Glomerular visceral epithelial cell (primary cell): Measurements from ENCODE around the gene INPP4A.
"Not testable (repeated sequence)": the region's sequence is repeated elsewhere in the genome, so short reads cannot be mapped to it uniquely, and the experiment has no call there.

Experiments used
- DNase-seq: peaks from one replicate; pipeline ENCODE4 v3.0.0-alpha.2; 2016; ENCODE audit errors: extremely low spot score

Gene INPP4A

DNA sequence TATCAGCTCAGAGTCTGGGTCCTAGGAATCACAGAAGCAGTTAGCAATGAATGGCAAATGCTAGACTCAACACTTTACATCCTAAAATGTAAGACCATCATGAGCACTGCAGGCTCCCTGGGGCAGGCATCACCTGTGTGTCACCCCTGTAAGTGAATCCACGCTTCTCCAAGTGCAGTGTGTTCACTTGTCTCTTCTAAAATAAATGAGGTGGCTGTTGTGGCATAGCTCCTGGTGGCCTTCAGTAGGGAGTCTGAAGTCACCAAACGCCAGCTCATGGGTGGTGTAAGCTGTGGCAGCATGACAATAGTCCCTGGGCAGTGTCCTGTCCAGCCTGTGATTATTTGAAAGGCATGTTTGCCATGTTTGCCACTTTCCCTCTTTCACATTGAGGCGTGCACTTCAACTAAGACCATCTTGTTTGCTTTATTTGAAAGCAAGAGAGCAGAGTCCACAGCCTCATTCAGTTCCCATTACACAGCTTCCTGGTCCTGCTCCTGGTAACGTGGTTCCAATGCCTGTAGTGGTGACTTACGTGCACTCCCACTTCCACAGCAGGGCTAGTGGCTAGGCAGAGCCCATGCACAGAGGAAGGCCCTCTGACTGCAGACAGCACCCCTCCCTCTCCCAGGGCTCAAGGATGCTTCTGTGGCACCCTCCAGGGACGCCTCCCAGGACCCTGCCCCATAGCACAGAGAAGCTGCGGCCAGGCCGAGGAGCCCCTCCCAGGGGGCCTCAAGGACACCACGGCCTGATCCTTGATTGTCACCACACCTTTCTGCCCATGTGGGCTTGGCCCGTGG is 139.4 kb downstream of the INPP4A start:
- no peak for DNase-seq

DNA sequence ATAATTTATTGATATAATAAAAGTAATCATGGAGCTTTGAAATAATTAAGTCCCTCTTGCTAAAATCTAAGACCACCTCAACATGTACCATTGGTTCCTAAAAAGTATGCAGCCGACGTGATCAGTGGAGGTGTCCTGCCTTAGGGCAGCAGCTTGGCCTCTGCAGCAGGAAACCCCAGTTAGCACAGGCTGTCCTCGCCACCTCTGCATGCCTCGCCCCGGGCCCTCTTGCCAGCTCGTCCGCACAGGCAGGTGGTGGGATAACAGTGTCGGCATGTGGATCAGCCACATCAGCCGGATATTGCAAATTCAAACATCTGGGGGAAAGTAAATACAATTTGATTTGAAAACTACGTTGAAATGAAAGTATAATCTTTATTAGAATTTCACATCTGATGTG is 140.7 kb downstream of the INPP4A start:
- DNase-seq, result no peak

DNA sequence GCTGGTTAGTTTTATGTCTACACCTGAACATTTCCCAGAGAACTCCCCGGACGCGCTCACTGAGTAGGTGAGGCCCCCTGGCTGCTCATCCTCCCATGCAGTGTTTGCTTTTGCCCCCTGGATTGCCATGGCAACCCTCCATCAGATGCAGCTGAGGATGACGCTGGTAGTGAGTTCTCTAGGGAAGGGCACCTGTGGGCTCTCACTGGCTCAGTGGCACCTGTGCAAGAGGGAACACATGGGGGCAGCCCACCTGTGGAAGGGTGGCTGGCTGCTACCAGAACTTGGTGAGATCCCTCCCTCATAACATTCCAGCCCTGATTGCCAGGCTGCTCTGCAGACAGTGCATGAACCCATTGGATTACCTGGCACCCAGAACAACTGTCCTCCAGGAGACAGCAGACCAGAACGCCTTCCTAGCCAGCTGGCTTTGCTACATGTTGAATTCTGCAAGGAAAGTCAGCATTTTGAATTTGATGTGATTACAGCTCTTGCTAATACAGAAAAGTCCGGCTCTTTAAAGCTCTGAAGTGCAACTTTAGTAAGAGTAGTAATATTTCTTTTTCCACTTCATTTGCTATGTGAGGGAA is 142.0 kb downstream of the INPP4A start:
- DNase-seq, result no peak

DNA sequence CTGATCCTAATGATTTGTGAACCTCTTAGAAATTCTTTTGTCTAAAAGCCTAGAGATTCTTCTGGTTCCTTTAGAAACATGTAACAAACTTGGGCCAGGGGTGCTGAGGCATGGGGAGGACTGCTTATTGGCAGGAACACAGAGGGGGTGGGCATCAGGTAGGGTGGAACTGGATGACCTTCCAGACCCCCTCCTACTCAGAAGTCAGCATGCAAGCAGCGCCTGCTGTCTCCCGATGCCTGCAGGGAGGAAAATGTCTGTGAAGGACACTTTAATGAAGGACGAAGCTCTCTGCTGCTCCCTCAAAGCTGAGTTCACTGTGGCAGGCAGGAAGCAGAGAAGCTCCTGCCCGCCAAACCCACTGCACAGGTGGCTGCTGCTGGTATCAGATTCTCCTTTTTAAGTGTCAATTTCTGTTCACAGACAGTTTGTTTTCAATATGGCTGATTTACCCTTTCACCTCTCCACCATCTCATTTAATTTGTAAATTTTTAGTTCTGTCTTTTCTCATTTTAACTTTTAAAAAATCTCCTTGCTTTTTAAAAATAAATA is 144.3 kb downstream of the INPP4A start:
- DNase-seq, result no peak

DNA sequence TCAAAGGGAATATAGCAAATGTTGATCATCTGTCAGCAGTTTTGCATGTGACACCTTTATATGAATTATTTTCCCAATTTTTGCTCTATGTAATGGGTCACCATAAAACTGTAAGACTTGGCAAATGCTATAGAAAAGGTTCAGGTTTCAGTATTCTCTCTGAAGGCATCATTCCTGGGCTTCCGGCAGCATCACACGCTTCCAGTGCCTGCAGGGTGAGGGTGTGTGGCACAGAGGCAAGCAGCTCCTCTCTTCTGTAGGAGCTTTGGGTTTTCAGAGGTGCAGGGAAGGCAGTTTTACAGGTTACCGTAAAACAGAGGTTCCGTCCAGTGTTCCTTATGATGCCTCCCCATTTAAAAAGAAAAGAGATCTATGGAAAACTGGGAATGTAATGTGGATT is 144.8 kb downstream of the INPP4A start:
- no peak for DNase-seq

DNA sequence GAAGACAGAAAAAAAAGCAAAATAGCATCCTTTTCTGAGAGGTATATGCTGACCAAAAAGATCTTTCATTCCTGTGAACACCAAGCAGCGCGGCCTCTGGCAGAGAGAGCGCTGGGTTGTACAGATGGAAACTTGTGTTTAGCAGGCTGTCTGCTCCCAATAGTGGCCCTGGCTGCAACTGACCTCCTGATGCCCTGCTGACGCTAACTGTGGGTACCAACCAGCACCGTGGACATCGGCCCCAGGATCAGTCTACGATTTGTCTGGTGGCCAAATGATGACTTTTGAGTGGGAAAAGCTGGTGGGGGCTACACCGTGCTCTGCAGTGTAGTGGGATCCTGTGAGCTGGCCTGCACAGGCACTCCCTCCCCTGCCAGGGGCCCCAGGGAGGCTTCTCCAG is 147.9 kb downstream of the INPP4A start:
- DNase-seq, result no peak

DNA sequence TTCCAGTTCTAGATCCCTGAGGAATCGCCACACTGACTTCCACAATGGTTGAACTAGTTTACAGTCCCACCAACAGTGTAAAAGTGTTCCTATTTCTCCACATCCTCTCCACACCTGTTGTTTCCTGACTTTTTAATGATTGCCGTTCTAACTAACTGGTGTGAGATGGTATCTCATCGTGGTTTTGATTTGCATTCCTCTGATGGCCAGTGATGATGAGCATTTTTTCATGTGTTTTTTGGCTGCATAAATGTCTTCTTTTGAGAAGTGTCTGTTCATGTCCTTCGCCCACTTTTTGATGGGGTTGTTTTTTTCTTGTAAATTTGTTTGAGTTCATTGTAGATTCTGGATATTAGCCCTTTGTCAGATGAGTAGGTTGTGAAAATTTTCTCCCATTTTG is 150.0 kb downstream of the INPP4A start:
- DNase-seq, result not testable (repeated sequence)

DNA sequence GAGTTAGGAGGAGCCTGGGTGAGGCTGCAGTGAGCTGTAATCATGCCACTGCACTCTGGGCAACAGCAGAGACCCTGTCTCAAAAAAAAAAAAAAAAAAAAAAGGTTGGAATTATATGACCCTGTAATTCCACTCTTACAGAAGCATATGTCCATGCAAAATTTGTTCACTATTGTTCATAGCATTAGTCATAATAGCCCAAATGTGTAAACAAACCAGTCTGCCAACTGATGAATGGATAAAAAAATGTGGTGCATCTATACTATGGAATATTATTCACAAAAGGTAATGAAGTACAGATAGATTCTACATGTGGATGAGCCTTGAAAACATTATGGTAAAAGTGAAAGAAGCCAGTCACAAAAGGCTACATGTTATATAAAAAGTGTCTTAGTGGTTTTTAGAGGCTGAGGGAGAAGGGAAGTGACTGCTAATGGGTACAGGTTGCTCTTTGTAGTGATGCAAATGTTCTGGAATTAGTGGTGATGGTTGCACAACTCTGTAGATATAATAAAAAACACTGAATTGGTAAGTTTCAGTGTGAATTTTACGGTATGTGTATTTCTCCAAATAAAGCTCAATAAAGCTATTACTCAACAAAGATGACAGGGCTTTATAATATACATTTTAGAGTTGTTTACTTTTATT is 154.2 kb downstream of the INPP4A start:
- no peak for DNase-seq

DNA sequence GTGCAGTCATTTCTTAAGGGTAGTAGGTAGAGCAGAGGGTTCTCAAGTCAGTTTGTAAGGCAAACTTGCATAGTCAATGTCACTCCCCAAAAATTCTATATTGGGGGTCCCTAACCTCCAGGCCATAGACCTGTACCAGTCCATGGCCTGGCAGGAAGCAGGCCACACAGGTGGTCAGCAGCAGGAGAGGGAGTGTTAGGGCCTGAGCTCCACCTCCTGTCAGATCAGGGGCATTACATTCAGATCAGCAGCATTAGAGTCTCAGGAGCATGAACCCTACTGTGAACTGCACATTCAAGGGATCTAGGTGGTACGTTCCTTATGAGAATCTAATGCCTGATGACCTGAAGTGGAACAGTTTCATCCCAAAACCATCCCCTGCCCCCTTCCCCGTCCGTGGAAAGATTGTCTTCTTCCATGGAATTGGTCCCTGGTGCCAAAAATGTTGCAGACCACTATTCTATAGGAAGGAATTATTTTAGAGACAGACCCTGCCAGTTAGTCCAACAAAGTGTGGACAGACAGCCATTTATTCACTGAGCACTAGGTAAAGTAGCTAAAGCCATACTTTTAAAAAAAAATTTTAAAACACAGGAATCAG is 157.0 kb downstream of the INPP4A start:
- DNase-seq, result peak; percentile 63

DNA sequence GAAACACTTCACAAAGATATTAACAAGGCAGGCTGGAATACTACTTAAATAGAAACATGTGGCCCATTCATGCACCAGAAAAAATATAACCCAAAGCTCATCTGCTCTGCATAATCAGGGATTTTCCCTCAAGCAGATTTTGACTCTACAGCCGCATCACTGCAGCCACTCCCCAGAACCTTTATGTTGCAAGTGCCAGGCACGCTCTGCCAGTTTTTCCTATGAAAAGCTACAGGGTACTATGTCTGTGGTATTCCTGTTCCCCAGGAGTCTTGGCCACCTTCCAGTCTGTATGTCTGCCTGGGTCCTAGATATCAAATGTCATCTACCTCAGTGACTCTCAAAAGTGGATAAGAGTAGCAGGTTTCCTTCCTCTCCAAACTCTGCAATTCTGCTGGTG is 159.9 kb downstream of the INPP4A start:
- DNase-seq, result no peak

DNA sequence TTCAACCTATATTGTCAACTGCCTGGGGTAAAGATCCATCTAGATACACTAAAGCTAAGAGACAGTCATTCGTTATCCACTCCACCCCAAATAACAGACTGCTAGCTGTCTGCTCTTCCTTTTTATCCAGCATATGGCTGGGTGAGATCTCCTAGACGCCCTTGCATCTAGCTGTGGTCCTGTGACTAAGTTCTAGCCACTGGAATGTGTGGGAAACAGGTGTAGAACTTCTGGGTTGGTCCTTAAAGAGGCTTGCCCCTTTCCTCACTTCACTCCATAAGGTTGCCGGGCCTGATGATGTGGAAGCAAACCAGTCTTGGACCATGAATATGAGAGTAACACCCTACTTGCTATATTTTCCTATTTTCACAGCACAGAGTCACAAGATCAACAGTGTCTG is 160.4 kb downstream of the INPP4A start:
- DNase-seq, result no peak

DNA sequence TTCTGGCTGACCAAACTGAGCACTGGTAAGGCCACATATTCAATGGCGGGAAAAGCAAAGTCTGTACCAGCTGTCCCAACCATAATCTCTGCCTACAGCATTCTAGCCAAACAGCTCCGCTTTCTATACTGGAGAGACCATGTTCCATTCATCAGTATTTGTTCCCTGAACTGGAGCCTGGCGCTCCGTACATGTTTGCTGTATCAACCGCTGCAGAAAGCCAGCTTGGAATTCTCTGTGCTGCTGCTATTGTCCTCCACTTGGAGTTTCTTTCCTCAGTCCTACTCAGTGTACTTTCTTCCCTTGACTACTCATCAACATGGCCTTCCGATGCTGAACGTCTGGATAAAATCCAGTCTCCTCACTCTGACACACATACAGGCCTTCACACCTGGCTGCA is 161.8 kb downstream of the INPP4A start:
- DNase-seq, result no peak

DNA sequence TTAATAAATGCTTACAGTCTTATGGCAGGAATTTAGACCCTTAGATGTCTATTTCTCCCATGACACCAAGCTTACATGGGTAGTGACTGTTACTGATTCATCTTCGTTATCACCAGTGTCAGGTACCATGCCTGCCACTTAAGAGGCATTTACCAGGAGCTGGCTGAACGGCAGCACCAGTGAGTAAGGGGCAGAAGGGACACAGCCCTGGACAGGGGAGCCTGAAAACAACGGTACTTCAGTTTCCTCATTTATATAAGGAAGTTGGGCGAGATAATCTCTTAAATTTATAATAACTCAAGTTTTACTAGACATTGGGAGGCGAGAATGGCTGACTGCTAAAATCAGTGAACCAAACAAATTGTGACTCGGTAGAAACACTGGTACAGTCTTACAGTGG is 162.4 kb downstream of the INPP4A start:
- DNase-seq, result no peak

DNA sequence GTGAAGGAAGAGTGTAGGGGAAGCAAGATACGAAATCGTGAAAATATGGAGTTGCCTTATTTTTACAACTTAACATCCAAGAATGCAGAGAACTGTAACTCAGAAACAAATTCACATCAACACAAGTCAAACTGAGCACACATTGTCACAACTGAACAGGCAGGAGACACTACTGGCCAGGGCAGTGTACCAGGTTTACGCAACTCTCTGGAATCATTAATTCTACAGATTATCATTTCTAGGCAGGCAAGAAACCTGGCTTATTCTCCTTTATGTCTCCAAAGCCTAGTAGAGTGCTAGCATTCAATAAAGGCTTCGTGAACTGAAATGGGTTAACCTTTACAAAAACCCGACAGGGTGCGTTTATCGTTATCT is 163.1 kb downstream of the INPP4A start:
- DNase-seq, result no peak

DNA sequence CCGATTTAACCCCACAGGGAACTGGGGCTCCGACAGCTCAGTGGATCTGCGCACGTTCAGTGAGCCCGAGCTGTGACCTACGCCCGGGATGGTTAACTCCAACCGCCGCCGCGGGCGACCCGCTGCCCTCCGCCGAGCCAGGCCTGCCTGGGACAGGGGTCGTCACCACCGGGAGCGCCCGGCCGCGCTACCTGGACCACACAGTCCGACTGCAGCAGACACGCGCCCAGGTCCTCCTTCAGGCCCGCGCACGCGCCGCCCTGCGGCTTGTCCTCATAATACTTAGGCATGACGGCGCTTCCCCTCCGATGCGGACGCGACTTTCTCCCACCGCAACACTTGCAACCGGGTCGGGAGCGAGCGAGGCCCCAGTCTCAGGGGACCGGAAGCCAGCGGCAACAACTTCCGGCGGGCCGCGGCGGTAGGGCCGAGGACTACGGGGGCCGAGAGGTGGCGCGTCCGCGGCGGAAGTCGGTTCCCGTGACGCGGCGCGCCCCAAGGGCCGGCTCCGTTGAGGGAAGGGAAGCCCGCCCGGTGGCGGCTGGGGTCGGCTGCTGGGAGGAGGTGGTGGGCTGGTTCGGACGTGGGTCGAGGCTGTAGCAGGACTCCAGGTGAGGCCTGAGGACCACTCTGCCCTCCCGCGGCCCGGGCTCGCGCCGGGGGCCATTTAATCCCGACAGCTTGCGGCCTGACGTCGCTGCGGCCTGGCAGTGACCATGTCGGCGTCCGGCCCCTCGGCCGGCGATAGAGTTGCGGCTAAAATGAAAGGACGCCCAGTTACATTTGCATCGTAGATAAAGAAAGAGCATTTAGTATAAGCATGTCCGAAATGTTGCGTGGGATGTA is 163.7 kb downstream of the INPP4A start, which contains the start of the genes COA5 and UNC50:
Gene COA5, minus strand, starts transcription at position 397 of the 846 bp plus-strand sequence. Its CDS starts 107 bp downstream, at position 290.
Gene UNC50, plus strand, starts transcription at position 474 of the 846 bp plus-strand sequence. CDS start 1,171 bp downstream, outside the sequence.
- peak; percentile 90 for DNase-seq

DNA sequence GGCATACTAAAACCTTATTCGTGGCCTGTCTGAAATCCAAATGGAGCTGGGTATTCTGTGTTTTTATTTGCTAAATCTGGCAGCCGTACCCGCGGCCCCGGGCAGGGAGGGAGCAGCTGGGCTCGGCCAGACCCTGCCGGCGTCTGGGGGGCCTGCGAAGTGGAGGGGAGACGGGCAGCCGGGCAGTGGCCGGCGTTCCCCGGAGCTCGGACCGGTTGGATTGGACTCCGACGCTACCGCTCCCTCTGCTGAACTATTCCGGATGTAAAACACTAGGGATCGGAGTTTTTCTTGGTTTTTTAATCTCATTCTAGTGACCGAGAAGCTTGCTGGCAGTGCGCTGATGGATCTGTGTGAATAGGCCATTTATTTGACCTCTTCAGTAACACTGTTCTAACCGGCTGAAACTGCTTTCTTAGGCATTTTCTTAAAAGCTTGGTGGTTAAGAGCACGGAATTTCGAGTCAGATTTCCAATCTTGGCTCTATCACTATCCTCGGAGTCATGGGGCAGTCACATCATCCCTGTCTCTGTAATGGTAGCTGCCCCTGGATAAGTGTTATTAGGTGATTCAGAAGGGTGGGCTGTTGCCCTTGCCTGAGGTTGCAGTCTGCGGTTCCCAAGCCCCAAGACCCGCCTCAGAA is 164.4 kb downstream of the INPP4A start:
- peak; percentile 35 for DNase-seq

DNA sequence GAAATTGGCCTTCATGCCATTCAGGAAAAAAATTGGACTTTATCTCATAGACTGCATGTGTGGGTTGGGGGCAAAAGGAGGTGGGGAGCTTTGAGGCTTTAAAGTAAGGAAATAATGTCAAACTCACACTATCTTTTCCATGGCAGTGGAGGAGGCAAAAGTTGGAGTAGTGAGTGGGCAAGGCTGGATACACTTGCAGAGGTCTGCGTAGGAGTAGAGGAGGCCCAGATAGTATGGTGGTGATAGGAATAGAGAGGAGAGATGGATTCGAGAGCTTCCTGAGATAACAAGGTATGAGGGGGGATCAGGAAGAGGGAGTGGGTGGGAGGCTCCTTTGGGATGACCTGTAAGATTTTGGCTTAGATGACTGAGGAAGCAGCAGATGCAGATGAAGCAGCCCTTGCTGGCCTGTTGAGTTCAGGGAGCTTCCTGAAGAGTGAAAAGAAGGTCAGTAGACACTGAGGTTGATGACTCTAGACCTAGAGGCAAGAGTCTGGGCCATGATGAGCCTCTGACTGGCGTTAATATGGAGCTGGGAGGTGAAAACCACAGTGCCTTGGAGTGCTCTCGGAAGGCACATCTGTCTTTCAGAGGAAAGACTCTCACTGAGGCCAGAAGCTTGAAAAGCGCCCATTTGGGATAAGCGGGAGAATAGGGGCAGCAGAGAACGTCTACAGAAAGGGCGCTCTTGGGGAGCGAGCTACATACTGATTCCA is 169.5 kb downstream of the INPP4A start:
- DNase-seq, result no peak

DNA sequence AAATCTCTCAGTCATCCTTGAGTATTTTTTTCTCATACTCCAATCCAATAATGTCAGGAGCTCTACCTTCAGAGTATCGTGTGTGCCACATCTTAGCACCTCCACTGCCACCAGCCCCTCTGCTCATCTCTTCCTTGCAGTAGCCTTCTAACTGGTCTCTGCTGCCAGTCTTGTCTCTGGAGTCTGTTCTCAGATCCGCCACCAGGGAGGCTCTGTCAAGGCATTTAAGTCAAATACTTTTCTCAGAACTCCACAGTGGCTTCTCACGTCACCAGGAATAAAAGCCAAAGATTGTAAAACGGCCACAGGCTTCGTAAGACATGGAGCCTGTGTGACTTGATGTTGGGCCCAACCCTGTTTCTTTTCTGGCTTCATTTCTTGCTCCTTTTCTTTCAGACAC is 170.8 kb downstream of the INPP4A start:
- DNase-seq, result no peak

DNA sequence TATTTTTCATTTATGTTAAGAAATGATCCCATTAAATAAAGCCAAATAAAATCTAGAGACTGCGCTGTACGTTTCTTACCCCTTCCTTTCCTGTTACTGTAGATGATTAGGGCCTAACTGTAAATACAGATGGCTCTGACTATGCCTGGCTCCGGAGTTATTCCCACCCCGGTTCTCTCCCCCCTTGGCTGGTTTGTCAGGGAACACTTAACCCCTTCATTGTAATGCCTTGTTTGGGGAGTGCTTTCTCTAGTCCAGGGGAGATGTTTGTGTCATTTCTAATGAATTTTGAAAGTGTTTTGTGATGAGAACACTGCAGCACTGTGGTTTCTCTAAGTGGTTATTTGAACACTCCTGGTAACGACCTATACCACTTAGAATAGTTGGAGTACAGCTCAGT is 172.5 kb downstream of the INPP4A start:
- DNase-seq, result no peak

DNA sequence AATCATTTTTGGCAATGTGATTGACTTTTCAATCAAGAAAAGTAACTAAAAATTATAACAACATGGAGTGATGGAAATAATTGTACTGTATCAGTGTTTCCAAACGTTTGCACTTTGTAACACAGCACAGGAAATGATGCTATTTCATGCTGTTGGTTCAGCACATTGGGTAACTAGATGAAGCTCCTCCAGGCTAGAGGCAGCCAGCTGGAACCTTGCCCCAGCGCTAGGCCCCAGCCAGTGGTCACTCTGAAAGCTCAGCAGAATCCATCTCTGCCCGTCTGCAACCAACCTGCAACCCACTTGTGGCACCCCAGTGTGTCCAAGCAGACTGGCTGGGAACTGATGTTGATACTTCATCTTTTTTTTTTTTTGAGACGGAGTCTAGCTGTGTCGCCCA is 179.0 kb downstream of the INPP4A start:
- peak; percentile 41 for DNase-seq
